Esophagus muscularis mucosa (tissue), 4 donors: ENCODE data around the gene METRNL. TPM values are rescaled to one million over a fixed set of nuclear protein-coding genes. Genes with fewer than 3 reads are reported as not detected.

Source experiments
- DNase-seq: peaks from one replicate; pipeline ENCODE4 v3.0.0-alpha.2; 2017; ENCODE audit errors: extremely low spot score
- H3K27ac ChIP-seq, 4 donors: fragments of 200-600 bp; sonication (generic); replicated peaks in 1 of 4; 1 replicate in 3 of 4; 2 replicates in 1 of 4; pipeline ENCODE4 v1.5.1; 2016 to 2019; ENCODE audit warnings: mild to moderate bottlenecking in 1 of 4
- H3K27me3 ChIP-seq, 4 donors: fragments of 200-600 bp; sonication (generic); one replicate each; pipeline versions ENCODE4 v1.5.1 to v1.6.0; 2016 to 2019
- H3K36me3 ChIP-seq, 4 donors: fragments of 200-600 bp; sonication (generic); one replicate each; pipeline ENCODE4 v1.5.1; 2016 to 2019
- H3K4me1 ChIP-seq, 4 donors: fragments of 200-600 bp; sonication (generic); one replicate each; pipeline ENCODE4 v1.5.1; 2016 to 2019
- H3K4me3 ChIP-seq, 4 donors: fragments of 200-600 bp; sonication (generic); 1 replicate in 2 of 4; 2 replicates in 2 of 4; pipeline ENCODE4 v1.5.1; 2016 to 2019; ENCODE audit warnings: mild to moderate bottlenecking in 4 of 4, moderate library complexity in 1 of 4
- H3K9me3 ChIP-seq, 4 donors: fragments of 200-600 bp; sonication (generic); 1 replicate in 3 of 4; 2 replicates in 1 of 4; pipeline ENCODE4 v1.5.1; 2016 to 2019
- CTCF ChIP-seq, 3 experiments: fragments of 200-600 bp in 2 of 3; fragments of 450-650 bp in 1 of 3; sonication (generic) in 2 of 3; IDR thresholded peaks; one replicate each; pipeline ENCODE4 v1.5.1; 2017 to 2019; ENCODE audit warnings: antibody characterized with exemption in 3 of 3, mild to moderate bottlenecking in 2 of 3, moderate library complexity in 1 of 3
- EP300 ChIP-seq: sonication (generic); formaldehyde crosslinking; IDR thresholded peaks from one replicate; pipeline ENCODE4 v1.6.1; 2017; ENCODE audit warnings: antibody characterized with exemption
- POLR2A ChIP-seq: fragments of 450-650 bp; IDR thresholded peaks from one replicate; pipeline ENCODE4 v1.6.1; 2017; ENCODE audit warnings: antibody characterized with exemption, moderate library complexity, mild to moderate bottlenecking, low read depth
- POLR2AphosphoS5 ChIP-seq, 2 donors: sonication (generic); formaldehyde crosslinking; IDR thresholded peaks; one replicate each; pipeline ENCODE4 v1.6.1; 2017; ENCODE audit warnings: antibody characterized with exemption in 2 of 2
- WGBS: methylation state at CpG from one replicate; pipeline ENCODE4 v1.1.5; 2018; 5-methylcytosine and 5-hydroxymethylcytosine counted together
- intact Hi-C: fragments of 100-400 bp; cut with DNase I; formaldehyde crosslinking; loops from one replicate; pipeline ENCODE4 v1.15.1; 2023
- total RNA-seq, 4 donors: library from RNA; depleted of rRNA; stranded (reverse); fragments of >200 nt; gene quantifications; one replicate each; pipeline versions ENCODE4 v1.1.0 to v1.2.1, GENCODE V29; 2016

Gene METRNL
- total RNA-seq, 4 donors from 2014 or later, result 36.5 to 124 (median 61.5) TPM

- WGBS, result 76% methylated on average over 21 of the region's 21 CpGs
- no peak for DNase-seq
- intact Hi-C loops, result no loop called here
These were observed 46.3 kb downstream of the METRNL start for GRCh38 chr17:83125515-83126274.

DNA sequence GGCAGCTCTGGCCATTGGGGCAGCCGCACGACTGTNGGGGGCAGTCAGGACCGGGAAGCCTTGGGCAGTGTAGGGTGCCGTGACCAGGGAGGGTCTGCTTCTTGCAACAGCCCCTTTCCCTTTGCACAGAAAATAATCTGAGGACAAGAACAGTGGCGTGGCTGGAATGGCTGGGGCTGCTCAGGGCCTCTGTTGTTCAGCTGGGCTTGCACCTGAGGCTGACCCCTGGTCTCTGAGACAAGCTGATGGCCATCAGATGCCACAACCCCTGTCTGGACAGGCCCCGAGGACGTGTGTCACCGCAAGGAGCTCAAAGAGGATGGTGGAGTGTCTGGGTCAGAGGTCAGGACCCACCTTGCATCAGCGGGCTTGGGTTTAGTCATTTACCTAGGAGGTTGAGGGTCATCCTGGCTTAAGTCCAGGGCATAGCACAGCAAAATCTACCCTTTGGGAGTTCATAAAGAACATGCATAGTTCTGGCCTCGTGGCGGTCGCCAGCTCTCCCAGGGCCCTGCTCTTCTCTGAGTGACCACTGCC lies 46.9 kb downstream of the METRNL start:
- Histone ChIP-seq H3K36me3 (no peaks in the 10 kb centered on the region), H3K27me3 (peaks cover 0 to 51% (median 0%) of the 10 kb centered on the region in 4 donors), H3K27ac (no peak overlapping the region), H3K4me3 (no peak overlapping the region), H3K9me3 (no peaks in the 10 kb centered on the region), H3K4me1 (no peaks in the 10 kb centered on the region)
- intact Hi-C loops, result no loop called here
- WGBS, result 84% methylated on average over 12 of the region's 12 CpGs
- no peak for DNase-seq
- TF ChIP-seq POLR2A (no peak), CTCF (IDR thresholded peaks at IDR 0.05) (no peak)

More at GRCh38 chr17:83125515-83126274, 46.3 kb downstream of the METRNL start:
- Histone ChIP-seq H3K36me3 (no peaks in the 10 kb centered on the region), H3K27me3 (peaks cover 0 to 57% (median 0%) of the 10 kb centered on the region in 4 donors), H3K9me3 (no peaks in the 10 kb centered on the region), H3K4me1 (no peaks in the 10 kb centered on the region), H3K27ac (no peak overlapping the region), H3K4me3 (no peak overlapping the region)
- no peak for TF ChIP-seq POLR2AphosphoS5 (IDR thresholded peaks at IDR 0.05)
- no peak for TF ChIP-seq EP300
- TF ChIP-seq POLR2A, result no peak
- TF ChIP-seq CTCF (IDR thresholded peaks at IDR 0.05), result no peak

GRCh38 chr17:83127431-83128160 lies 48.2 kb downstream of the METRNL start:
- H3K27ac ChIP-seq, result no peak overlapping the region
- no peak overlapping the region for H3K4me3 ChIP-seq
- 93% methylated on average over 16 of the region's 16 CpGs for WGBS
- H3K27me3 ChIP-seq, result peaks cover 0 to 39% (median 0%) of the 10 kb centered on the region in 4 donors
- no peaks in the 10 kb centered on the region for H3K36me3 ChIP-seq
- DNase-seq, result no peak
- H3K9me3 ChIP-seq, result no peaks in the 10 kb centered on the region
- TF ChIP-seq CTCF (IDR thresholded peaks at IDR 0.05) (no peak), EP300 (no peak)
- intact Hi-C loops, result no loop called here
- H3K4me1 ChIP-seq, result peaks cover 0 to 1% (median 0%) of the 10 kb centered on the region in 4 donors

DNA sequence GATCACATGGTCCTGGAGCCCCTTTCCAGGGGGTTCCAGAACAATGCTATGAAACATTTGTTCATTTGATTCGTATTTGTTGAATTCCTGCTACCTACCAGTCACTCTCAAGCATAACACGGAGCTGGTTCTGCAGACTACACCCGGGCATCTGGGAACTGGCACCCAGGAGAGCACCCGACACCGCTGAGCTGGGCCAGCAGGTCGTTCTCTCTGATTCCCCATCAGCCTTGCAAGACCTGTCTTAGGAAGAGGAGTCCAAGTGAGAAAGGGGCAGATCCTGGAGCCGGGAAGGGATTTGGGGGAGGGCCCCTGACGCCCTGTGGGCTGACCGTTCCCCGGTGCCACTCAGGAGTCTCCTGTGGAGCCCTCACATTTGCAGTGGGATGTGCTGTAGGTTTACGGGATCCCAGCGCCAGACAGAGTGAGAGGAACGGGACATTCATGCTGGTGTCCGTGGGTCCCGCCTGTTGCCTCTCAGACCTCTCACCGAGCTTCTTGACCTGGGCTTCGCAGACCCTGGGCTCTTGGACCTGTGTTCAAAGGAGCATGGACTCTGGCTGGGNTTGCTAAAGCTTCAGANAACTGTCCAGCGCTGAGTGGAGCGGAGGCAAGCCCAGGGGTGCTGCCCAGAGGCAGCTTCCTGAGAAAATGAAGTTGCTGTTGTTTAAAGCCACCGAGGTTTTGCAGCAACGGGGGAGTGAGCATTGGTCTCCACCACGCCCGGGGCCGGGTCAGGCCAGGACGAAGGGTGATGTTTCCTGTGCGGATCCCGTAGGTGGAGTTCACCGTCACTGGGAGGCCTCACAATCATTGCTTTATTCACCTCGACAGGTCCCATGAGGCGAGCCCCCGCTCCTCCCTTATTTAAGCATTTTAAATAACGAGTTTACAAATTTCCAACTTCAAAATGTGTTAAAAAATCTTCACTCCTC lies 49.2 kb downstream of the METRNL start:
- Histone ChIP-seq H3K27ac (no peak overlapping the region), H3K4me1 (peaks cover 0 to 3% (median 0%) of the 10 kb centered on the region in 4 donors), H3K27me3 (peaks cover 0 to 30% (median 0%) of the 10 kb centered on the region in 4 donors), H3K4me3 (no peak overlapping the region), H3K36me3 (no peaks in the 10 kb centered on the region), H3K9me3 (no peaks in the 10 kb centered on the region)
- intact Hi-C loops, result no loop called here
- 88% methylated on average over 30 of the region's 32 CpGs for WGBS
- TF ChIP-seq CTCF (IDR thresholded peaks at IDR 0.05) (no peak), EP300 (no peak), POLR2A (no peak), POLR2AphosphoS5 (IDR thresholded peaks at IDR 0.05) (no peak)
- DNase-seq, result no peak
